ENCODE data around the gene OTOGL. TPM values are rescaled to one million over a fixed set of nuclear protein-coding genes. Genes with fewer than 3 reads are reported as not detected.

OTOGL gene
- total RNA-seq, 4 donors from 2014 or later = 0.19 to 0.63 (median 0.37) TPM

GRCh38 chr12:80183939-80184338 is 84.6 kb downstream of the OTOGL start:
- no peak for ATAC-seq (ENCODE audit: low FRiP score)
- DNase-seq (ENCODE audit: low spot score) = no peak
- TF ChIP-seq CTCF (IDR thresholded peaks at IDR 0.05) = no peak

- no peak for ATAC-seq (ENCODE audit: low FRiP score)
- TF ChIP-seq CTCF (IDR thresholded peaks at IDR 0.05) = no peak
- DNase-seq (ENCODE audit: low spot score) = no peak
These were observed 85.6 kb downstream of the OTOGL start for GRCh38 chr12:80184926-80185325.

GRCh38 chr12:80186727-80187217 is 87.4 kb downstream of the OTOGL start:
- DNase-seq (ENCODE audit: low spot score) (no peak), ATAC-seq (ENCODE audit: low FRiP score) (peak; percentile 98)
- TF ChIP-seq CTCF (IDR thresholded peaks at IDR 0.05) = peak in 1 of 3 donors; percentile 67

GRCh38 chr12:80187660-80188090 is 88.3 kb downstream of the OTOGL start:
- TF ChIP-seq CTCF (IDR thresholded peaks at IDR 0.05) = no peak
- ATAC-seq (ENCODE audit: low FRiP score) = no peak

GRCh38 chr12:80188576-80188975 is 89.2 kb downstream of the OTOGL start:
- ATAC-seq (ENCODE audit: low FRiP score) (no peak), DNase-seq (ENCODE audit: low spot score) (no peak)
- TF ChIP-seq CTCF (IDR thresholded peaks at IDR 0.05) = no peak

More at GRCh38 chr12:80187660-80188090, 88.3 kb downstream of the OTOGL start:
- no peak for DNase-seq (ENCODE audit: low spot score)

- ATAC-seq (ENCODE audit: low FRiP score) (no peak), DNase-seq (ENCODE audit: low spot score) (no peak)
- TF ChIP-seq CTCF (IDR thresholded peaks at IDR 0.05) = no peak
These were observed 89.9 kb downstream of the OTOGL start for GRCh38 chr12:80189241-80189640.

- DNase-seq (ENCODE audit: low spot score) (no peak), ATAC-seq (ENCODE audit: low FRiP score) (no peak)
- TF ChIP-seq CTCF (IDR thresholded peaks at IDR 0.05) = no peak
These were observed 90.7 kb downstream of the OTOGL start for GRCh38 chr12:80190001-80190400.
